Astrocyte of the spinal cord (primary cell): ENCODE results near the gene STPG3.

Experiments
- DNase-seq: peaks from one replicate; pipeline ENCODE4 v3.0.0; 2011; ENCODE audit warnings: low read depth, low spot score
- H3K4me3 ChIP-seq: 2 replicates; pipeline ENCODE4 v1.5.1; 2011; ENCODE audit warnings: low read depth, mild to moderate bottlenecking, low read length, moderate library complexity
- in situ Hi-C: cut with HindIII; loops from 2 replicates; pipeline ENCODE4 v1.10.0; 2017; ENCODE audit warnings: low sequenced_read_pairs
- TF ChIP-seq, protein P1 (sequence below): IDR thresholded peaks from 2 replicates; pipeline ENCODE4 v1.5.1; 2012; ENCODE audit warnings: low read depth, mild to moderate bottlenecking, low read length, inconsistent platforms

Gene STPG3

DNA sequence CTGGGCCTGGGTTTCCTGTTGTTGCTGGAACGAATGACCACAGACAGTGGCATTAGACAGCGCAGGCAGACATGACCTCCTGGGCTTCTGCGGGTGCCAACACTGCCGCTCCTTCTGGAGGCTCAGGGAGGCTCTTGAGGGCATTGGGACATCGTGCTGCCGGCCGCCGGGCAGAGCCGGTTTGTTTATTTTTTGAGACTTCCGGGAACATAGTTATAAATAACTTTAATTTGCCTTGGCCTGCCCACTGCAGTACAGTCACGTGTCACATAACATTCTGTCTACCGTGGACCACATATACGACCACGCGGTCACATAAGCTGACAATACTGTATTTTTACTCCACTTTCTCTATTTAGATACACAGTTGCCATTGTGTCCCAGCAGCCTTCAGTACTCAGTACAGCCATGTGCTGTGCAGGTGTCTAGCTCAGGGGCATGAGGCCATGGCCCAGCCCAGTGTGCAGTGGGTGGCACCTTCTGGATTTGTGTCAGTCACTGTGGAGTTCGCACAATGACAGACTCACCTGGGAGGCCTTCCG is 18.2 kb downstream of the STPG3 start:
- DNase-seq = no peak
- in situ Hi-C loops = no loop called here

GRCh38 chr9:137270929-137271695 is 20.0 kb downstream of the STPG3 start:
- in situ Hi-C loops = no loop called here
- DNase-seq = no peak
- H3K4me3 ChIP-seq = no peak overlapping the region
- TF ChIP-seq, protein P1, sequence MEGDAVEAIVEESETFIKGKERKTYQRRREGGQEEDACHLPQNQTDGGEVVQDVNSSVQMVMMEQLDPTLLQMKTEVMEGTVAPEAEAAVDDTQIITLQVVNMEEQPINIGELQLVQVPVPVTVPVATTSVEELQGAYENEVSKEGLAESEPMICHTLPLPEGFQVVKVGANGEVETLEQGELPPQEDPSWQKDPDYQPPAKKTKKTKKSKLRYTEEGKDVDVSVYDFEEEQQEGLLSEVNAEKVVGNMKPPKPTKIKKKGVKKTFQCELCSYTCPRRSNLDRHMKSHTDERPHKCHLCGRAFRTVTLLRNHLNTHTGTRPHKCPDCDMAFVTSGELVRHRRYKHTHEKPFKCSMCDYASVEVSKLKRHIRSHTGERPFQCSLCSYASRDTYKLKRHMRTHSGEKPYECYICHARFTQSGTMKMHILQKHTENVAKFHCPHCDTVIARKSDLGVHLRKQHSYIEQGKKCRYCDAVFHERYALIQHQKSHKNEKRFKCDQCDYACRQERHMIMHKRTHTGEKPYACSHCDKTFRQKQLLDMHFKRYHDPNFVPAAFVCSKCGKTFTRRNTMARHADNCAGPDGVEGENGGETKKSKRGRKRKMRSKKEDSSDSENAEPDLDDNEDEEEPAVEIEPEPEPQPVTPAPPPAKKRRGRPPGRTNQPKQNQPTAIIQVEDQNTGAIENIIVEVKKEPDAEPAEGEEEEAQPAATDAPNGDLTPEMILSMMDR = no peak

More for the DNA sequence above, 18.2 kb downstream of the STPG3 start:
- no peak overlapping the region for H3K4me3 ChIP-seq
- TF ChIP-seq, protein P1 = no peak

- DNase-seq = no peak
- no peak overlapping the region for H3K4me3 ChIP-seq
- TF ChIP-seq, protein P1 = no peak
- in situ Hi-C loops = no loop called here
Measured at GRCh38 chr9:137271696-137272076, 20.6 kb downstream of the STPG3 start.

DNA sequence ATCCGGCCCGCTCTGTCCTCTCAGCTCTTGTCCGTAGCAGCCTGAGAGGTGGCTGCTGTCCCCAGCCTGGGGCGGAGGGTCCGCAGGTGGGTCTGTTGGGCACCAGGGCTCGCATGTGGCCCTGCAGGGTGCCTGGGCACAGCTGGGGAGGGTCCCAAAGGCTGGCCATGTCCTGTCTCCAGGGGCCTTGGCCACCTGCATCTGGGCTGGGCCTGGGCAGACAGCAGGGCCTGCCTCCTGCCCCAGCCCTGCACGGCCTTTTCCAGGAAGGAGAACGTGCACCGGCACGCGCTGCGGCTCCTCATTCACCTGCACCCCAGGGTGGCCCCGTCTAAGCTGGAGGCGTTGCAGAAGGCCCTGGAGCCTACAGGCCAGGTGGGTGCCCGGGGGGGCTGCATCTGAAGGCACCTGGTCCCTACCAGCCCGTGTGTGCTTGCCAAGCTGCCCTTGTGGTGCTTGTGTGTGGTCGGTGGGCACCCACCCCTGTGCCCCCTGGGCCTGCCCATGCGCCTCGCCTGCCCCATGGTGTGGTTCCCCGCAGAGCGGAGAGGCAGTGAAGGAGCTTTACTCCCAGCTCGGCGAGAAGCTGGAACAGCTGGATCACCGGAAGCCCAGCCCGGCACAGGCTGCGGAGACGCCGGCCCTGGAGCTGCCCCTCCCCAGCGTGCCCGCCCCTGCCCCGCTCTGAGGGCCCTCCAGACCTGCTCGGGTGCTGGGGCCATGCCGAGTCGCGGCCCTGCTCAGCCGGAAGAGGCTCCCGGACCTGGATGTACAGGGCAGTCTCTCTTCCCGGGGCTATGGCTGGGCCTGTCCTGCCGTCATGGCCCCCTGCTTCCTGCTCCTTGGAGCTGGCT is 21.4 kb downstream of the STPG3 start:
- H3K4me3 ChIP-seq = no peak overlapping the region
- TF ChIP-seq, protein P1 = no peak
- in situ Hi-C loops = no loop called here
- DNase-seq = no peak

- DNase-seq = no peak
- in situ Hi-C loops = no loop called here
- TF ChIP-seq, protein P1 = no peak
- no peak overlapping the region for H3K4me3 ChIP-seq
Measured at GRCh38 chr9:137273095-137273490, 22.0 kb downstream of the STPG3 start.

GRCh38 chr9:137273611-137274320 is 22.7 kb downstream of the STPG3 start:
- TF ChIP-seq, protein P1 = no peak
- no peak overlapping the region for H3K4me3 ChIP-seq
- in situ Hi-C loops = no loop called here
- no peak for DNase-seq
